ENCODE measurements around the gene LTBP1.

Gene LTBP1

DNA sequence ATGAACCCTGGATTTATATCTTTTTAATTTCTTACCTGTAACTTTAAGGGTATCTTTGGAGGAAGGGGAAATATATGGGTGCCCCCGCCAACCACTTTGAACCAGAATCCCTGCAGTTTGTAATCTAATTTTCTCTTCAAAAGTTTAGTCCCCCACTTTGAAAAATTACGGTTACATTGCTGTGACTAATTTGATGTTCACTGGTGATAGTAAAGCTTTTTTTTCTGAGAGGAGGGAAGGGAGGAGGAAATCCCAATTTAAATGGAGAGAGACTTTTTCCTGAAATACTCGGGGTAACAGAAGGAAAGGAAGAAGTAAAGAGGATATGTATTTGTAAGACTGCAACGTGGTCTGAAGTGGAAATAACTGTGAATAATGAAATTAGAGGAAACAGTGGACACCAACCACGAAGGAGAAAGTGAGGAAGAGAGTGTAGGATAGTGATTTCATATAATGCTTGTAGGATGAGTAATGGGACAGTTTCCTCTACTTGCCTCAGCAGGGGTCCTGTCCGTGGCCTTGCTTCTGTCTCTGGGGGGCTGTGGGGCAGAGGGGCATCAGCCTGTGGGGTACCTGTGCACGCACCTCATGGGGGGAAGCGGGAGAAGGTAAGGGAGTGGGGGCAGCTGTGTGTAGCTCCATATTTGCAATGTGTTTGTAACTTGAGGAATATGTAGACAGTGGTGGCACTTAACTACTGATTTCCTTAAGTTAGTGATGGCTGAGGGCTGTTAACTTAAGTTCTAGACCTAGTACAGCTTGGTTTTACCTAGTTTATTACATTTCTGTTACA, 161.1 kb downstream of the LTBP1 start:
- H3K4me3 ChIP-seq (ENCODE audit: low read depth, low read length) = no peak overlapping the region

DNA sequence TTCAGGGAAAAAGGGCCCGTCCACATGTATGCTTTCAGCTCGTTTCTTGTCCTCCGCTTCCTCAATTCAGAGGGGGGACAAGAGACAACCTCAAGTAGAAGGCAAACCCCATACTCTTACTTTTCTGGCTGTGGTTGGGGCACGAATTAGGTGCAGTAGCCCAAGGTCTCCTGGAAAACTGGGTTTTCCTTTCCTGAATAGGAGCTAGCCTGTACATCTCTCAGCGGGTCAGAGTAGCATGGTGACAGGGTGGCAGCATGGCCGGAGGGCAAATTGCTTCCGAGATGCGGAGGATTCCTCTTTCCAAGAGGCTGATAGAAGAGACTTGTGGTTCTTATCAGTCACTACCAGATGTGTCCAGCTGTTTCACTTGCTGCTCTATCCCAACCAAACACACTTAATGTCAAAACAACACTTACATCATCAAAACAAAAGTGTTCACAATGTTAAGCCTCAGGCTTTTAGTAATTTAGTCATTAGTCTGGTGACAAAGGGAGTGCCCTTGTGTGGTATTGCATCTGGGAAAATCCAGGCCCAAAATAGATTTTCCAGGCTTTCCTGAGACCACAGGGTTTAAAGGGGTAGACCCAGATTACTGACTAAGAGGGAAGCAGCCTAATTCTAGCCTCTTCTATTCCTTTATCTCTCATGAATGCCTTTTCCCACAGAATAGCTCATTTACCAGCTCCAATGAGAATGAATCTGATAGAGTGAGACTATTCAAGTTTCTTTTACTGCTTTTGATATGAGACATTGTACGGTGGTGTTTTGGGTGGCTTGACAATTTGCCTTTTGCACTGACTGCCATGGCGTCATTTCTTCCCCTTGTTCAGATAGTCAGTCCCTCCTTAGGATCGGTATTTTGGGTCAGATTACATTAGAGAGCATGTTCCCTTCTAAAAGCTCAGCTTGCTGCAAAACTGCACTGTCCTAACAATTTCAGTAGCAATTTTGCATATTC, 162.0 kb downstream of the LTBP1 start:
- no peak overlapping the region for H3K4me3 ChIP-seq (ENCODE audit: low read depth, low read length)

GRCh38 chr2:33110461-33110860, 163.7 kb downstream of the LTBP1 start:
- H3K4me3 ChIP-seq (ENCODE audit: low read depth, low read length) = no peak overlapping the region

GRCh38 chr2:33111002-33111446, 164.3 kb downstream of the LTBP1 start:
- H3K4me3 ChIP-seq (ENCODE audit: low read depth, low read length) = no peak overlapping the region

DNA sequence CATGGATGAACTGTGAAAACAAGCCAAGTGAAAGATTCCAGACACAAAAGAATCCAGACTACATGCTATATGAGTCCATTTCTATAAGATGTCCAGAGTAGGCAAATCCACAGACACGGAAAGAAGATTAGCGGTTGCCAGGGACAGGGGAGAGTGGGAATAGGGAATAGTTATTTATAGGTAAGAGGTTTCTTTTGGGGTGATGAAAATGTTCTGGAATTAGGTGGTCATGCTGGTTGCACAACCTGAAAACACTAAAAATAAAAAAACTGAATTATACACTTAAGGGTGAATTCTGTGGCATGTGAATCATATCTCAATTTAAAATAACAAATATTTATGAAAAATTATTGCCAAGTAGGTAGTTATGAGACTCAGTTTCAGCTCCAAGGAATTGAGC, 168.4 kb downstream of the LTBP1 start:
- H3K4me3 ChIP-seq (ENCODE audit: low read depth, low read length) = no peak overlapping the region

- no peak overlapping the region for H3K4me3 ChIP-seq (ENCODE audit: low read depth, low read length)
These were observed 169.0 kb downstream of the LTBP1 start for GRCh38 chr2:33115728-33116127.

DNA sequence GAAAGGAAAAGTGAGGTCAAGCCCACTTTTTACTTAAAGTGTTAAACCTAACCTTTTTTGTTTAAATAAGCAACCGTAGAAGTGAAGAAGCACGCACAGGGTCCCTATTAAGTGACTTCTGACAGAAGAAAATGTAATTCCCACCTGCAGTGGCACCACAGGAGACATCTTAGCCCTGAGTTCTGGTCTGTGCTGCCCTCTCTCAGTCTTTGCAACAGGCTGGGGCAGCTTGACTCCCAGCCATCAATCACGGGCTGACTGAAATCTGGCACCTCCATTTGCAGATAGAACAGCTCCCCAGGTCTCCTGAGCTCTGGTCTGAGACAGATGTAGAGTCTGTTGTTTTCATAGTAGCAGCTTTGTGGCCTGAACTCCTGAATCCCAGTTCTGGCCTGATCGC, 170.0 kb downstream of the LTBP1 start:
- H3K4me3 ChIP-seq (ENCODE audit: low read depth, low read length) = no peak overlapping the region

GRCh38 chr2:33118651-33119050, 171.9 kb downstream of the LTBP1 start:
- no peak overlapping the region for H3K4me3 ChIP-seq (ENCODE audit: low read depth, low read length)

DNA sequence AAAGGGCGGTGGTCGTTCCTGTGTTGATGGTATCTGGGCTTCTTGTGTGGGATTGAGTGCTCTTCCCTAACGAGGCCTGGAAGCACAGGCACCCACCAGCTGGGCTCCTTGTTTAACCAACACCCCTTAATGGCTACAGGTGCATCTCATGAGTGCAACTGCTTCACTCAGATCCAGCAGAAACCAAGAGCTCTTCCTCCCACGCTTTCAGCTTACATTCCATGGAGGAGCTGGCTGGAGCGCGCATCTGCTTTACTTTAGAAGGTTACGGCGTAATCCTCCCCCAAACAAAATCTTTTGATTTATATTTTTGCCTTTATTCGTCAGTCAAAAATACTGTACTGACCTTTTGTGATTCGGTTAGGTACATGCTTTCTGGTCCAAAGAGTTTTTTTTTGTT, 174.7 kb downstream of the LTBP1 start:
- no peak overlapping the region for H3K4me3 ChIP-seq (ENCODE audit: low read depth, low read length)

- no peak overlapping the region for H3K4me3 ChIP-seq (ENCODE audit: low read depth, low read length)
These were observed 175.2 kb downstream of the LTBP1 start for GRCh38 chr2:33121925-33122324.

- no peak overlapping the region for H3K4me3 ChIP-seq (ENCODE audit: low read depth, low read length)
These were observed 176.0 kb downstream of the LTBP1 start for GRCh38 chr2:33122726-33123125.

- H3K4me3 ChIP-seq (ENCODE audit: low read depth, low read length) = no peak overlapping the region
These were observed 176.5 kb downstream of the LTBP1 start for GRCh38 chr2:33123216-33123615.

GRCh38 chr2:33126552-33126951, 179.8 kb downstream of the LTBP1 start:
- H3K4me3 ChIP-seq (ENCODE audit: low read depth, low read length) = no peak overlapping the region

- no peak overlapping the region for H3K4me3 ChIP-seq (ENCODE audit: low read depth, low read length)
These were observed 180.2 kb downstream of the LTBP1 start for GRCh38 chr2:33126958-33127357.

DNA sequence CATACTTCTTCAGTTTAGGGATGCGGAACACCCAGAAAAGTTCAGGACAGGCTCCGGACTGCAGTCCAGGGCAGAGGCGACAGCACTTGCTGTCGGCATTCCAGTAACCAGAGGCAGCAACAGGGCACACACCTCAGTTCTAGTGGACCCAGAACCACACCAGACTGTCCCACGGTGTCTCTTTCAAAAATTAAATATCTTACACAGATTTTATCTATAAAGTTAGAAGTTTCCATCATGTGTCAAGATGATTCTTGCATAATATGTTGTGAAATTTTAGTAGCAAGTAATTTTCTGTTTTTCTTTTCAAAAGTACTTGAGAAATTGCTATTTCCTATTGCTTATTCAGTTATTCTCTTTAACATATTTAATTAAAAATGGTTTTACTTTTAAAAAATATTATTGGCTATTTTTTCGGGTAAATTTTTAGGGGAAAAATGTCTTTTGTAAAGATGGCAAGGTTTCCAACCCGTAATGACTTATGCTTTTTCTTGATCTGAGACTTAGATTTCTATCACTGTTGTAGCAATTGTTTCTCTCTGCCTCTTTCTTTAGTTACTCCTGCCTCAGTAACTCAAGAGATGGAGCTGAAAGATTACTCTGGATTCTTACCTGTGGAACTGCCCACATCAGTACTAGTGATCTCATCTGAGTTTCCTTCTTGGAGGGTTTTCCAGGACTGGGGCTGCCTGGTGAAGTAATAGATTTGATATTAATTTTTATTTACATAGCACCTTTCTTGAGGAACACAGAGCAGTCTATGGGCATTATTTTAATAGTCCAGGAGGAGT, 182.7 kb downstream of the LTBP1 start:
- H3K4me3 ChIP-seq (ENCODE audit: low read depth, low read length) = no peak overlapping the region

GRCh38 chr2:33130054-33130447, 183.3 kb downstream of the LTBP1 start:
- no peak overlapping the region for H3K4me3 ChIP-seq (ENCODE audit: low read depth, low read length)

DNA sequence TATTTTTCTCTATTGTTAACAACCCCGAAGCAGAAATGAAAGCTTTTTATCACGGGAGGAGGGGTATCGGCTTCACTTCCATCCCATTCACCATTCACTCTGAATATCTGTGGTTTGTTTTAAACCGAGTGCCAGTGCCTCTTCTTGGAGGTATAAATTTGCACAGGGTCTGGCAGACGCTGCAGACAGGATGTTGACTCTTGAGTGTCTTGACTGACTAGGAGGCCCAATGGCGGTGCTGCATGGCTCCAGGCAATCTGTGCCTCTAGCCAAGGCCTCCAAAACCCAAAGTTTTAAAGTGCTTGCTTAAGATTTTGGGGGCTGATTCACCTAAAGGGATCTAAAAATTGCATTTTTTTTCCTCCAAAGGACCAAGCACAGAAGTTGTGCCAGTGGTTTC, 183.8 kb downstream of the LTBP1 start:
- no peak overlapping the region for H3K4me3 ChIP-seq (ENCODE audit: low read depth, low read length)

DNA sequence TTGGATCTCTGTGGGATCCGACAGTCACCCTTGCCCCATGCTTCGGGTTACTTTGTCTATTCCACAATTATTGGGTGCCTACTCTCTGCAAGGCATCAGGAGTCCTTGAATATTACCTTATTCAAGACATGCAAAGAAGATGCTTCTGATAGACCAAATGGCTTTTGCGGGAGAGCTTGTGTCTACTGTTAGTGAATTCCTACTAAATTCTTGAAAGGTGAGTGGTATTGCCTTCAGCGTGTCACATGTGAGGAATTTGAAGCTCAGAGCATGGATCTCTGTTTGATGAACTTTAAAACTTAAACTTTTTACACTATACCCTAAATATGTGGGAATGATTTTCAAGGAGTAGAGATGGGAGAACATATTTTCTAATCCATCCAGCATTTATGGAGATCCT, 184.4 kb downstream of the LTBP1 start:
- no peak overlapping the region for H3K4me3 ChIP-seq (ENCODE audit: low read depth, low read length)

DNA sequence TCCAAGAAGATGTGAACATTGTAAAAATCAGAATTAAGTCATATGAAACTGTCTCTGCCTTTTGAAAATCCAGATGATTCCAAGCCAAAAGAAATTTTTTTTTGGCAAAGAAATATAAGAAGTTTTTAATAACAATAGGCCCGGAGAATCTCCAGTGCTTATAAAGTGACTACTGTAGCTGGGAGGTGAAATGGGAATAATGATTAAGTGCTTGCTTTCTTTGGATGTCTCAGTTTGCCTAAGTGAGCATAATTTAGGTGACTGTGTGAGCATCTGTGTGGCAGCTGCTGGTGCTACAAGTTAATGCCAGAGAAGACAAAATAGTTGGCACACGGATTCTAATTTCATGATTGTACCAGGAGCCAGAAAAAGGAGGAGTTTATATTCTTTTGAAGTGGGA, 185.0 kb downstream of the LTBP1 start:
- H3K4me3 ChIP-seq (ENCODE audit: low read depth, low read length) = no peak overlapping the region

DNA sequence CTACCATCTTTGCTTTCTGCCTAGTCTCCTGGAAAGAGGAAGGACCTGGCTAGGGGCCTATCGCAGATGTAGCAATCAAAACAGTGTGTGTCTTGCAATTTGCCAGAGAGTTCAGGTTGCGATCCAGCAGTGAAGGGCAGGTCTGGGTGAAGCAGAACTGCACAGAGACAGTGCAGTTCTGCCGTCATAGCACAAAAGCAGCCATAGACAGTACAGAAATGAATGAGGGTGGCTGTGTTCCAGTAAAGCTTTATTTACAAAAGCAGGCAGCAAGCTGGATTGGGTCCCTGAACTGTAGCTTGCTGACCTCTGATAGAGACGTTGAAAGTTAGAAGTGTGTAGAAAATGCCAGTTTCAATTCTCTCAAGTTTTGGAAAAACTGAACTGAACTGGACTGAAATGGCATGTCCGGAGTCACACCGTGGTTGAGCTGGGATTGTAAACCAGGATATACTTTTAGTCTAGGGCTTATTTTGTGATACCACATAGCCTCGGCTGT, 186.8 kb downstream of the LTBP1 start:
- H3K4me3 ChIP-seq (ENCODE audit: low read depth, low read length) = no peak overlapping the region
